ENCODE results near the gene KRTAP12-4.

KRTAP12-4 gene

DNA sequence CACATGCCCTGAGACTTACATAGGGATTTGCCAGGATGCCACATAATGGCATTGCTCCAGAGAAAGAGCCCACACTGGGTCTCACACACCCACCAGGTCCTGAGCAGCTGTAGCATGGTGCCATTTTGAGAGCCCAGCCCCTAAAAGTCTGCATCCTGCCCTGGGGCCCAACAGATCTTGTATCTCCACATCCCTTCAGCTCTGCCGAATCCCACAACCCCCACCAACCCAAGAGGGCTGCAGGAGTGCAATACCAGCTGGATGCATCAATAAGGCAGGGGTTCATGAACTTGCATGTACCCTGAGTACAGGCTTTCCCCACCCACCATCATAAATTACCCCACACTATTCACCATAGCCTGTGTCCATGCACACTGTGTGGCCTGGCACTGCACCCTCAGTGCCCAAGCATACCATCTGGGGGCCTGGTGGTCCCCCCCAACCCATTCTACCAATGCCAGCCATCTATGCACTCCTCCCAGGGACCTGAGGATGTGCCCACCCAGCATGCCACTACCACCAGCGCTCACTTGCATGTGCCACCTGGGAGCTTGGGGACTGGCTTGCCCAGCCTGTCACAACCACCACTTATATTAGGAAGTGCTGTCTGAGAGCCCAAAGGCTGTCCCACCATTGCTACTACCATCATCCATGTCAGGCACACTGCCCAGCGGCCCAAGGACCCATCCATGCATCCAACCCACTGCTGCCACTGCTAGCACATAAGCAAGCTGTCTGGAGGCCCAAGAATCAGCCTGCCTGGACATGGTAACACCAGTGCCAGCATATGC, 16.4 kb upstream of the KRTAP12-4 start:
- TF ChIP-seq TAF1 (IDR thresholded peaks at IDR 0.05; ENCODE audit: borderline replicate concordance, insufficient read depth, low read length): no peak
- no peak for TF ChIP-seq FOXP2 (optimal IDR thresholded peaks at IDR 0.05; ENCODE audit: borderline replicate concordance, extremely low read depth, extremely low read length, insufficient read depth)
- TF ChIP-seq, protein P1, sequence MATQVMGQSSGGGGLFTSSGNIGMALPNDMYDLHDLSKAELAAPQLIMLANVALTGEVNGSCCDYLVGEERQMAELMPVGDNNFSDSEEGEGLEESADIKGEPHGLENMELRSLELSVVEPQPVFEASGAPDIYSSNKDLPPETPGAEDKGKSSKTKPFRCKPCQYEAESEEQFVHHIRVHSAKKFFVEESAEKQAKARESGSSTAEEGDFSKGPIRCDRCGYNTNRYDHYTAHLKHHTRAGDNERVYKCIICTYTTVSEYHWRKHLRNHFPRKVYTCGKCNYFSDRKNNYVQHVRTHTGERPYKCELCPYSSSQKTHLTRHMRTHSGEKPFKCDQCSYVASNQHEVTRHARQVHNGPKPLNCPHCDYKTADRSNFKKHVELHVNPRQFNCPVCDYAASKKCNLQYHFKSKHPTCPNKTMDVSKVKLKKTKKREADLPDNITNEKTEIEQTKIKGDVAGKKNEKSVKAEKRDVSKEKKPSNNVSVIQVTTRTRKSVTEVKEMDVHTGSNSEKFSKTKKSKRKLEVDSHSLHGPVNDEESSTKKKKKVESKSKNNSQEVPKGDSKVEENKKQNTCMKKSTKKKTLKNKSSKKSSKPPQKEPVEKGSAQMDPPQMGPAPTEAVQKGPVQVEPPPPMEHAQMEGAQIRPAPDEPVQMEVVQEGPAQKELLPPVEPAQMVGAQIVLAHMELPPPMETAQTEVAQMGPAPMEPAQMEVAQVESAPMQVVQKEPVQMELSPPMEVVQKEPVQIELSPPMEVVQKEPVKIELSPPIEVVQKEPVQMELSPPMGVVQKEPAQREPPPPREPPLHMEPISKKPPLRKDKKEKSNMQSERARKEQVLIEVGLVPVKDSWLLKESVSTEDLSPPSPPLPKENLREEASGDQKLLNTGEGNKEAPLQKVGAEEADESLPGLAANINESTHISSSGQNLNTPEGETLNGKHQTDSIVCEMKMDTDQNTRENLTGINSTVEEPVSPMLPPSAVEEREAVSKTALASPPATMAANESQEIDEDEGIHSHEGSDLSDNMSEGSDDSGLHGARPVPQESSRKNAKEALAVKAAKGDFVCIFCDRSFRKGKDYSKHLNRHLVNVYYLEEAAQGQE (IDR thresholded peaks at IDR 0.05; ENCODE audit: insufficient read depth in 1 of 2, low read depth in 2 of 2, low read length in 2 of 2): no peak

DNA sequence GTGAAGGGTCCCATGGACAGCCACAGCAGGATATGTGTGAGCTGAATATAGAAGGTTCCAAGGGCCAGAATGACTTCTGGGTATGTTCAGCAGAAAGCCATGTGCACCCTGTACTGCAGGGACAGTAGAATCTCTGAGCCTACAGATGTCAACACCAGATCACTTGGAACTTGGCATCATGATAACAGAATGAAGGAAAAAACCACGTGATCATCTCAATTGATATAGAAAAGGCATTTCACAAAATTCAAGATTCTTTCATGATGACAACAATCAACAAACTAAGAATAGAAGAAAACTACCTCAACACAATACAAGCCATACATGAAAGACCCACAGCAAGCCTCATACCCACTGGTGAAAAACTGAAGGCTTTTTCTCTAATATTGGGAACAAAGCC, 13.2 kb upstream of the KRTAP12-4 start:
- TF ChIP-seq POLR2AphosphoS5 (IDR thresholded peaks at IDR 0.05; ENCODE audit: low read depth, low read length) (no peak), SIN3A (IDR thresholded peaks at IDR 0.05; ENCODE audit: borderline replicate concordance, insufficient read depth, low read length) (no peak), TAF1 (IDR thresholded peaks at IDR 0.05; ENCODE audit: borderline replicate concordance, insufficient read depth, low read length) (no peak), FOXP2 (optimal IDR thresholded peaks at IDR 0.05; ENCODE audit: borderline replicate concordance, extremely low read depth, extremely low read length, insufficient read depth) (no peak)
- TF ChIP-seq, protein P1 (IDR thresholded peaks at IDR 0.05; ENCODE audit: insufficient read depth in 1 of 2, low read depth in 2 of 2, low read length in 2 of 2): no peak

GRCh38 chr21:44666401-44667320, 12.2 kb upstream of the KRTAP12-4 start, which contains the start of gene KRTAP12-2:
KRTAP12-2 (minus strand) TSS chr21:44666927; CDS start chr21:44666886, 41 bp downstream.
- TF ChIP-seq POLR2AphosphoS5 (IDR thresholded peaks at IDR 0.05; ENCODE audit: low read depth, low read length) (no peak), SIN3A (IDR thresholded peaks at IDR 0.05; ENCODE audit: borderline replicate concordance, insufficient read depth, low read length) (no peak), TAF1 (IDR thresholded peaks at IDR 0.05; ENCODE audit: borderline replicate concordance, insufficient read depth, low read length) (no peak), FOXP2 (optimal IDR thresholded peaks at IDR 0.05; ENCODE audit: borderline replicate concordance, extremely low read depth, extremely low read length, insufficient read depth) (no peak)
- TF ChIP-seq, protein P1 (IDR thresholded peaks at IDR 0.05; ENCODE audit: insufficient read depth in 1 of 2, low read depth in 2 of 2, low read length in 2 of 2): no peak

- TF ChIP-seq FOXP2 (optimal IDR thresholded peaks at IDR 0.05; ENCODE audit: borderline replicate concordance, extremely low read depth, extremely low read length, insufficient read depth): no peak
- no peak for TF ChIP-seq SIN3A (IDR thresholded peaks at IDR 0.05; ENCODE audit: borderline replicate concordance, insufficient read depth, low read length)
- no peak for TF ChIP-seq TAF1 (IDR thresholded peaks at IDR 0.05; ENCODE audit: borderline replicate concordance, insufficient read depth, low read length)
Measured at GRCh38 chr21:44664691-44665090, 10.2 kb upstream of the KRTAP12-4 start.

DNA sequence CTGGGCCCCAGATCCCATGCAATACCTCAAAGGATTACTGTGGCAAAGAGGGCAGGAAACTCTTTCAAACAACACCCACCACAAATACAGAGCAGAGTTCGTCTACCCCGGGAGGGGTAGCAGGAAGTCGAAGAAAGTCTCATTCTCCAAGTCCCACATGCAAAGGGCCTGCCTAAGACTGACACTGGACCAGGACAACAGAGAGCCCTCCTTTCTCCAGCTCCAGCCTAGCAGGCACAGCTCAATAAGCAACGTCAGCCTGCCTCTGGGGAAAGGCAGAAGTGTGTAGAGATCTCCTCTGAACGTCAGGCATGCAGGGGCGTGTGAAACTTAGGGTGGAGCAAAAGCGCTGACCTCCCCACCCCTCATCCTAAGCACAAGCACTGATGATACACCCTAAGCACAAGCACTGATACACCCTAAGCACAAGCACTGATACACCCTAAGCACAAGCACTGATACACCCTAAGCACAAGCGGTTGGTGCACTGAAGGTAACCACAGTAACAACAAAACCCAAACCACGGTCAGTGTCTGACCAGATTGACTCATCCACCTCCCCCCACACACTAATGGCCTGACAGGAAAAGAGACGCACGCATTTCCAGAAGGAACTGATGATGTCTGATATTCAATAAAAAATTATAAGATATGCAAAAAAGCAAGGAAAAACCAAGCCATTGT, 4.6 kb upstream of the KRTAP12-4 start:
- no peak for TF ChIP-seq SIN3A (IDR thresholded peaks at IDR 0.05; ENCODE audit: borderline replicate concordance, insufficient read depth, low read length)
- TF ChIP-seq, protein P1 (IDR thresholded peaks at IDR 0.05; ENCODE audit: insufficient read depth in 1 of 2, low read depth in 2 of 2, low read length in 2 of 2): no peak
- TF ChIP-seq TAF1 (IDR thresholded peaks at IDR 0.05; ENCODE audit: borderline replicate concordance, insufficient read depth, low read length): no peak
- no peak for TF ChIP-seq FOXP2 (optimal IDR thresholded peaks at IDR 0.05; ENCODE audit: borderline replicate concordance, extremely low read depth, extremely low read length, insufficient read depth)
- no peak for TF ChIP-seq POLR2AphosphoS5 (IDR thresholded peaks at IDR 0.05; ENCODE audit: low read depth, low read length)

Data from PFSK-1 (cell line).